OCI-LY7 (cell line): Measurements from ENCODE around the gene EID3. TPM values are rescaled to one million over a fixed set of nuclear protein-coding genes. Genes with fewer than 3 reads are reported as not detected.

Experiments
- BruUV-seq: library from RNA; stranded (reverse); fragments of 400-500 nt; replicated peaks from 2 replicates; lab custom pipeline; 2021; lab: Mats Ljungman, UMichigan
- CTCF ChIA-PET: fragments of 300-600 bp; sonication (Branson Sonifier 250); formaldehyde crosslinking; loops from one replicate; lab custom pipeline; 2022; ENCODE audit warnings: antibody characterized with exemption; ENCODE audit not compliant: unreplicated experiment; lab: Charles Lee
- POLR2A ChIA-PET: fragments of 300-600 bp; sonication (Branson Sonifier 250); formaldehyde crosslinking; loops from one replicate; lab custom pipeline; 2022; ENCODE audit warnings: antibody characterized with exemption; lab: Charles Lee
- DNase-seq: peaks from one replicate; pipeline ENCODE4 v3.0.0-alpha.2; 2015; ENCODE audit warnings: low spot score
- H2AFZ ChIP-seq: fragments of 200-600 bp; sonication (generic), shearing (Covaris generic); 2 replicates; pipeline ENCODE4 v1.6.1; 2014; ENCODE audit warnings: mild to moderate bottlenecking, antibody characterized with exemption, low read length, moderate library complexity
- H3K27ac ChIP-seq: fragments of 200-600 bp; sonication (generic); 2 replicates; pipeline ENCODE4 v1.5.1; 2014; ENCODE audit warnings: mixed run types, low read depth, mild to moderate bottlenecking, moderate library complexity, low read length, inconsistent platforms; ENCODE audit not compliant: poor library complexity, severe bottlenecking
- H3K36me3 ChIP-seq: fragments of 200-600 bp; sonication (generic); 2 replicates; pipeline ENCODE4 v1.6.1; 2014; ENCODE audit warnings: mild to moderate bottlenecking, antibody characterized with exemption, low read length, moderate library complexity, mixed read lengths; ENCODE audit not compliant: insufficient read depth
- H3K4me1 ChIP-seq: fragments of 200-600 bp; sonication (generic); 2 replicates; pipeline ENCODE4 v1.5.1; 2014; ENCODE audit warnings: mild to moderate bottlenecking, low read length; ENCODE audit not compliant: insufficient read depth, poor library complexity, severe bottlenecking
- H3K4me2 ChIP-seq: fragments of 200-600 bp; sonication (generic); 2 replicates; pipeline ENCODE4 v1.6.1; 2014; ENCODE audit warnings: mild to moderate bottlenecking, low read length
- H3K4me3 ChIP-seq: fragments of 200-600 bp; sonication (generic); 2 replicates; pipeline ENCODE4 v1.5.1; 2014; ENCODE audit warnings: mild to moderate bottlenecking, low read depth, low read length; ENCODE audit not compliant: poor library complexity, severe bottlenecking
- H3K79me2 ChIP-seq: fragments of 200-600 bp; sonication (generic); 2 replicates; pipeline ENCODE4 v1.6.1; 2016; ENCODE audit warnings: low read depth, mild to moderate bottlenecking, low read length, moderate library complexity, mixed read lengths; ENCODE audit not compliant: insufficient read depth
- H3K9me2 ChIP-seq: fragments of 200-600 bp; sonication (generic); 2 replicates; pipeline ENCODE4 v1.6.1; 2016; ENCODE audit warnings: mild to moderate bottlenecking, low read length, mixed read lengths; ENCODE audit not compliant: insufficient read depth
- H3K9me3 ChIP-seq: fragments of 200-600 bp; sonication (generic); 2 replicates; pipeline ENCODE4 v1.6.1; 2014; ENCODE audit warnings: mild to moderate bottlenecking, mixed run types, low read length, mixed read lengths
- H4K20me1 ChIP-seq: fragments of 200-600 bp; sonication (generic); 2 replicates; pipeline ENCODE4 v1.6.1; 2014; ENCODE audit warnings: mild to moderate bottlenecking, antibody characterized with exemption, low read length, moderate library complexity, mixed read lengths; ENCODE audit not compliant: insufficient read depth
- CTCF ChIP-seq: fragments of 200-600 bp; sonication (generic); conservative IDR thresholded peaks from 2 replicates; pipeline ENCODE4 v1.5.1; 2014; ENCODE audit warnings: mild to moderate bottlenecking, antibody characterized with exemption, low read length, moderate library complexity, mixed read lengths
- EZH2phosphoT487 ChIP-seq: fragments of 200-600 bp; sonication (generic); IDR thresholded peaks from 2 replicates; pipeline ENCODE4 v1.6.1; 2018; ENCODE audit warnings: low read depth, borderline replicate concordance, mild to moderate bottlenecking, mixed run types, antibody characterized with exemption, low read length, moderate library complexity, mixed read lengths
- intact Hi-C: fragments of 100-400 bp; cut with micrococcal nuclease; formaldehyde crosslinking; loops from one replicate; pipeline ENCODE4 v1.10.0; 2022; ENCODE audit not compliant: unreplicated experiment
- total RNA-seq, 2 experiments: library from RNA; depleted of rRNA in 1 of 2; stranded (reverse); fragments of >200 nt in 1 of 2; shearing (Covaris generic) in 1 of 2; gene quantifications; 2 replicates each; pipeline ENCODE4 v1.2.3, GENCODE V29; 2014 to 2022

EID3 gene
- total RNA-seq, 2 experiments from 2014 or later = 5.1 to 8.2 TPM

DNA sequence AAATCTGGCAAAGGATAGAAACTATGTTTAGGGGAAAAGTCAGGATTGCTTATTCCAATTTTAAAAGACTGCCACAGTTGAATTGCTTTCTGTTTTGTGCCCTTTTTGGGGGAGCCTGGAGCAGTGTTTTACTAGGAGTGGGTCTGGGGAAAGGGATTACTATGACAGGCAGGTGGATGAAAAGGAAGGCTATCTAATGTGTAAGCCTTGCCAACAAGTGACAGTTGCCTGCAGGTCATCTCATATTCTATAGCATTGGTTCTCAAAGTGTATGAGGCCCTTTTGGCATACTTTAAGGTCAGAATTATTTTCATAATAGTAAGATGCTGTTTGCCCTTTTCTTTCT, 4.1 kb downstream of the EID3 start:
- H4K20me1 ChIP-seq = peaks cover 22% of the 10 kb centered on the region
- intact Hi-C loops = no loop called here
- CTCF ChIA-PET = no interaction called here

GRCh38 chr12:104309446-104309993, 6.0 kb downstream of the EID3 start:
- ChIA-PET POLR2A (interaction anchor here (0.7 kb wide), 2 partner anchors 17 to 1216 kb away, joined by 3 to 6 read pairs; no protein-coding TSS in a partner anchor), CTCF (no interaction called here)
- DNase-seq = no peak

More for the DNA sequence above, 4.1 kb downstream of the EID3 start:
- no peak for DNase-seq
- H3K27ac ChIP-seq = no peak overlapping the region
- POLR2A ChIA-PET = interaction anchor here (0.9 to 1.3 kb wide), 2 partner anchors 21 to 32 kb away, joined by 3 to 4 read pairs; no protein-coding TSS in a partner anchor
- H3K79me2 ChIP-seq = peaks cover 95% of the 10 kb centered on the region
- no peak for TF ChIP-seq CTCF
- TF ChIP-seq EZH2phosphoT487 = no peak
- no peaks in the 10 kb centered on the region for H3K9me3 ChIP-seq
- H3K4me2 ChIP-seq = no peak overlapping the region
- no peaks in the 10 kb centered on the region for H3K9me2 ChIP-seq
- no peak overlapping the region for H3K4me3 ChIP-seq
- peaks cover 26% of the 10 kb centered on the region for H3K4me1 ChIP-seq
- peaks cover 87% of the 10 kb centered on the region for H3K36me3 ChIP-seq
- BruUV-seq = no TSS peak
- H2AFZ ChIP-seq = no peak overlapping the region

More at GRCh38 chr12:104309446-104309993, 6.0 kb downstream of the EID3 start:
- Histone ChIP-seq H3K9me3 (no peaks in the 10 kb centered on the region), H3K4me1 (peaks cover 9% of the 10 kb centered on the region), H2AFZ (no peak overlapping the region), H4K20me1 (peaks cover 22% of the 10 kb centered on the region), H3K79me2 (peaks cover 80% of the 10 kb centered on the region), H3K4me3 (no peak overlapping the region), H3K9me2 (no peaks in the 10 kb centered on the region), H3K36me3 (peaks cover 89% of the 10 kb centered on the region), H3K27ac (no peak overlapping the region), H3K4me2 (no peak overlapping the region)
- intact Hi-C loops = no loop called here
- BruUV-seq = no TSS peak
- TF ChIP-seq EZH2phosphoT487 = no peak
- no peak for TF ChIP-seq CTCF
